Activated T-helper 2 cell treated with anti-CD3 and anti-CD28 coated beads, Interferon-gamma antibody, Interleukin-2, Interleukin-4, amounts not matched to agents 10 μg/mL and 5 μg/mL and 100 μg/mL, durations not matched to agents 14 hours and 24 hours and 36 hours (primary cell): ENCODE results near the gene KRTAP2-4. TPM values are rescaled to one million over a fixed set of nuclear protein-coding genes. Genes with fewer than 3 reads are reported as not detected.

Experiments used
- total RNA-seq: library from RNA; stranded (reverse); gene quantifications from 2 replicates; pipeline ENCODE4 v1.2.3, GENCODE V29; 2022

The KRTAP2-4 gene
- total RNA-seq, 1 donor from 2014 or later = not detected

Other genes starting within 250 kb of the KRTAP2-4 start
- gene KRT10, start 243.3 kb downstream of the KRTAP2-4 start, total RNA-seq = 27.8 and 29.1 TPM in 2 replicates
- not detected in 2 replicates for gene KRT12, start 198.7 kb downstream of the KRTAP2-4 start, total RNA-seq
- not detected in 2 replicates for gene KRT20, start 180.6 kb downstream of the KRTAP2-4 start, total RNA-seq
- gene KRT23, start 128.2 kb downstream of the KRTAP2-4 start, total RNA-seq = not detected in 2 replicates
- gene KRT39, start 98.9 kb downstream of the KRTAP2-4 start, total RNA-seq = not detected in 2 replicates
- gene KRT40, start 81.6 kb downstream of the KRTAP2-4 start, total RNA-seq = not detected in 2 replicates
- not detected in 2 replicates for gene KRTAP3-3, start 71.7 kb downstream of the KRTAP2-4 start, total RNA-seq
- not detected in 2 replicates for gene KRTAP3-2, start 66.0 kb downstream of the KRTAP2-4 start, total RNA-seq
- not detected in 2 replicates for gene KRTAP3-1, start 56.8 kb downstream of the KRTAP2-4 start, total RNA-seq
- gene KRTAP1-5, start 38.7 kb downstream of the KRTAP2-4 start, total RNA-seq = not detected in 2 replicates
- gene KRTAP1-4, start 35.7 kb downstream of the KRTAP2-4 start, total RNA-seq = not detected in 2 replicates
- gene KRTAP1-3, start 31.0 kb downstream of the KRTAP2-4 start, total RNA-seq = not detected in 2 replicates
- not detected in 2 replicates for gene KRTAP1-1, start 24.4 kb downstream of the KRTAP2-4 start, total RNA-seq
- gene KRTAP2-1, start 18.6 kb downstream of the KRTAP2-4 start, total RNA-seq = not detected in 2 replicates
- not detected in 2 replicates for gene KRTAP2-2, start 10.6 kb downstream of the KRTAP2-4 start, total RNA-seq
- not detected in 2 replicates for gene KRTAP2-3, start 5.8 kb downstream of the KRTAP2-4 start, total RNA-seq
- not detected in 2 replicates for gene KRTAP4-7, start 18.3 kb upstream of the KRTAP2-4 start, total RNA-seq
- gene KRTAP4-8, start 32.3 kb upstream of the KRTAP2-4 start, total RNA-seq = not detected in 2 replicates
- gene KRTAP4-16, start 36.3 kb upstream of the KRTAP2-4 start, total RNA-seq = not detected in 2 replicates
- not detected in 2 replicates for gene KRTAP4-9, start 39.5 kb upstream of the KRTAP2-4 start, total RNA-seq
- gene KRTAP4-11, start 52.5 kb upstream of the KRTAP2-4 start, total RNA-seq = not detected in 2 replicates
- gene KRTAP4-12, start 58.3 kb upstream of the KRTAP2-4 start, total RNA-seq = not detected in 2 replicates
- not detected in 2 replicates for gene KRTAP4-6, start 74.7 kb upstream of the KRTAP2-4 start, total RNA-seq
- gene KRTAP4-5, start 83.9 kb upstream of the KRTAP2-4 start, total RNA-seq = not detected in 2 replicates
- not detected in 2 replicates for gene KRTAP4-4, start 94.9 kb upstream of the KRTAP2-4 start, total RNA-seq
- not detected in 2 replicates for gene KRTAP4-3, start 102.3 kb upstream of the KRTAP2-4 start, total RNA-seq
- gene KRTAP4-2, start 112.3 kb upstream of the KRTAP2-4 start, total RNA-seq = not detected in 2 replicates
- gene KRTAP4-1, start 119.0 kb upstream of the KRTAP2-4 start, total RNA-seq = not detected in 2 replicates
- not detected in 2 replicates for gene KRTAP9-1, start 124.0 kb upstream of the KRTAP2-4 start, total RNA-seq
- not detected in 2 replicates for gene KRTAP9-2, start 160.8 kb upstream of the KRTAP2-4 start, total RNA-seq
- not detected in 2 replicates for gene KRTAP9-3, start 166.6 kb upstream of the KRTAP2-4 start, total RNA-seq
- gene KRTAP9-8, start 172.1 kb upstream of the KRTAP2-4 start, total RNA-seq = not detected in 2 replicates
- gene KRTAP9-4, start 183.8 kb upstream of the KRTAP2-4 start, total RNA-seq = not detected in 2 replicates
- gene KRTAP9-9, start 189.5 kb upstream of the KRTAP2-4 start, total RNA-seq = not detected in 2 replicates
- gene KRTAP9-6, start 199.5 kb upstream of the KRTAP2-4 start, total RNA-seq = not detected in 2 replicates
- gene KRTAP9-7, start 209.8 kb upstream of the KRTAP2-4 start, total RNA-seq = not detected in 2 replicates
- gene KRTAP29-1, start 237.0 kb upstream of the KRTAP2-4 start, total RNA-seq = not detected in 2 replicates
- not detected in 2 replicates for gene KRTAP16-1, start 243.4 kb upstream of the KRTAP2-4 start, total RNA-seq
- not detected in 2 replicates for gene KRTAP17-1, start 249.8 kb upstream of the KRTAP2-4 start, total RNA-seq